PFSK-1 (cell line): ENCODE data around the gene NTM.

Experiments
- POLR2AphosphoS5 ChIP-seq: IDR thresholded peaks from 2 replicates; pipeline ENCODE4 v1.6.1; 2012; ENCODE audit warnings: low read depth, mild to moderate bottlenecking, control low read depth, low read length, moderate library complexity
- REST ChIP-seq, 2 experiments: IDR thresholded peaks; 2 replicates each; pipeline versions ENCODE4 v1.6.1 to v1.8.0; 2011 to 2012; ENCODE audit warnings: low read depth in 2 of 2, low read length in 2 of 2, control low read depth in 1 of 2, inconsistent platforms in 1 of 2, mild to moderate bottlenecking in 1 of 2, moderate library complexity in 1 of 2; ENCODE audit not compliant: insufficient read depth in 1 of 2
- SIN3A ChIP-seq: IDR thresholded peaks from 2 replicates; pipeline ENCODE4 v1.6.1; 2012; ENCODE audit warnings: mild to moderate bottlenecking, low read length, moderate library complexity, borderline replicate concordance; ENCODE audit not compliant: insufficient read depth
- TAF1 ChIP-seq: IDR thresholded peaks from 2 replicates; pipeline ENCODE4 v1.6.1; 2012; ENCODE audit warnings: low read length, control low read depth, borderline replicate concordance; ENCODE audit not compliant: insufficient read depth

- no peak for TF ChIP-seq POLR2AphosphoS5
- no peak for TF ChIP-seq SIN3A
- no peak for TF ChIP-seq TAF1
- TF ChIP-seq REST (IDR thresholded peaks at IDR 0.05; ENCODE audit: insufficient read depth in 1 of 2, low read depth in 2 of 2, low read length in 2 of 2): no peak
Observed at GRCh38 chr11:132258875-132259274, 888.5 kb downstream of the NTM start.
